ENCODE measurements around the gene GTF2H4. TPM values are rescaled to one million over a fixed set of nuclear protein-coding genes. Genes with fewer than 3 reads are reported as not detected.
A peak's percentile ranks its signal among the peaks of the same experiment; 100 is the strongest.

Gene GTF2H4
- total and polyA plus RNA-seq, 2 of the 8 experiments (the other 6 are each of a cell fraction or from before 2014, with no cell fraction given) = 42.3 to 53.4 TPM

- TF ChIP-seq CHD7 (IDR thresholded peaks at IDR 0.05; ENCODE audit: insufficient replicate concordance, low read length) = no peak
- TF ChIP-seq BRCA1 (IDR thresholded peaks at IDR 0.05; ENCODE audit: low read depth, low read length) = no peak
- TF ChIP-seq TEAD4 (IDR thresholded peaks at IDR 0.05; ENCODE audit: low read depth, low read length) = peak; percentile 71
- no peak for TF ChIP-seq POLR2AphosphoS5 (IDR thresholded peaks at IDR 0.05; ENCODE audit: low read depth, low read length)
- TF ChIP-seq SAP30 (IDR thresholded peaks at IDR 0.05; ENCODE audit: insufficient read depth, insufficient replicate concordance, low read length) = no peak
Measured at GRCh38 chr6:30882204-30882758, 25.7 kb upstream of the GTF2H4 start (continued).

Data from H1 (cell line).